H1 (cell line): ENCODE data around the gene RCC1.

ENCODE experiments used
- ASH2L ChIP-seq: fragments of 200-600, 300-600 bp; sonication (generic); IDR thresholded peaks from one replicate; pipeline ENCODE4 v1.7.1; 2017; ENCODE audit warnings: low read length
- CHD2 ChIP-seq: IDR thresholded peaks from 2 replicates; pipeline ENCODE4 v1.6.1; 2012; ENCODE audit warnings: low read length, improper control_type of control experiment
- CTCF ChIP-seq, 3 experiments: IDR thresholded peaks; 1 replicate in 2 of 3; 2 replicates in 1 of 3; pipeline versions ENCODE4 v1.5.1 to v1.6.1; 2011; ENCODE audit warnings: low read length in 3 of 3, mild to moderate bottlenecking in 3 of 3, inconsistent platforms in 2 of 3, low read depth in 1 of 3, moderate library complexity in 1 of 3; ENCODE audit not compliant: insufficient read depth in 1 of 3; ENCODE audit errors: control extremely low read depth in 1 of 3
- EGR1 ChIP-seq: IDR thresholded peaks from 2 replicates; pipeline ENCODE4 v1.6.1; 2011; ENCODE audit warnings: low read depth, low read length, borderline replicate concordance
- HDAC2 ChIP-seq, 2 experiments: fragments of 300-600 bp in 1 of 2; sonication (generic) in 1 of 2; IDR thresholded peaks; 2 replicates each; pipeline ENCODE4 v1.6.1; 2011 to 2012; ENCODE audit warnings: low read depth in 2 of 2, low read length in 2 of 2, mild to moderate bottlenecking in 2 of 2, moderate library complexity in 2 of 2, borderline replicate concordance in 1 of 2, inconsistent platforms in 1 of 2
- JUN ChIP-seq: IDR thresholded peaks from 2 replicates; pipeline ENCODE4 v1.6.1; 2011; ENCODE audit warnings: low read depth, mild to moderate bottlenecking, improper control_type of control experiment, low read length
- KDM1A ChIP-seq: fragments of 200-600, 300-600 bp; sonication (generic); IDR thresholded peaks from 2 replicates; pipeline ENCODE4 v1.7.1; 2016; ENCODE audit warnings: mild to moderate bottlenecking, low read length, borderline replicate concordance
- POLR2A ChIP-seq, 2 experiments: IDR thresholded peaks; 1 replicate in 1 of 2; 2 replicates in 1 of 2; pipeline ENCODE4 v1.6.1; 2011; ENCODE audit warnings: low read depth in 2 of 2, low read length in 2 of 2, mild to moderate bottlenecking in 2 of 2; ENCODE audit errors: control extremely low read depth in 1 of 2
- POLR2AphosphoS5 ChIP-seq: IDR thresholded peaks from 2 replicates; pipeline ENCODE4 v1.6.1; 2011; ENCODE audit warnings: low read depth, low read length
- RNF2 ChIP-seq: fragments of 200-900, 300-1000 bp; sonication (generic); IDR thresholded peaks from 2 replicates; pipeline ENCODE4 v1.7.1; 2016; ENCODE audit warnings: borderline replicate concordance, low read depth, mild to moderate bottlenecking, antibody characterized with exemption, low read length; ENCODE audit not compliant: poor library complexity, severe bottlenecking; ENCODE audit errors: missing control alignments
- SIN3A ChIP-seq, 2 experiments: IDR thresholded peaks in 1 of 2; conservative IDR thresholded peaks in 1 of 2; 2 replicates each; pipeline ENCODE4 v1.6.1; 2011 to 2012; ENCODE audit warnings: low read length in 2 of 2, improper control_type of control experiment in 1 of 2, low read depth in 1 of 2, mild to moderate bottlenecking in 1 of 2

- TF ChIP-seq EGR1 = no peak
- no peak for TF ChIP-seq POLR2A (IDR thresholded peaks at IDR 0.05; ENCODE audit: control extremely low read depth in 1 of 2, low read depth in 2 of 2, low read length in 2 of 2)
- no peak for TF ChIP-seq HDAC2 (IDR thresholded peaks at IDR 0.05; ENCODE audit: borderline replicate concordance in 1 of 2, low read depth in 2 of 2, low read length in 2 of 2)
- TF ChIP-seq JUN = no peak
- TF ChIP-seq CHD2 = no peak
- TF ChIP-seq CTCF (IDR thresholded peaks at IDR 0.05; ENCODE audit: control extremely low read depth in 1 of 3, insufficient read depth in 1 of 3, low read depth in 1 of 3, low read length in 3 of 3) = peak; percentile 20 to 36 (median 30); a peak in 3 of 4 replicates
- no peak for TF ChIP-seq SIN3A (conservative IDR thresholded peaks at IDR 0.05 in 1 of 2, IDR thresholded peaks at IDR 0.05 in 1 of 2; ENCODE audit: low read depth in 1 of 2, low read length in 2 of 2)
- TF ChIP-seq ASH2L = no peak
- no peak for TF ChIP-seq KDM1A
- no peak for TF ChIP-seq POLR2AphosphoS5
- TF ChIP-seq RNF2 = no peak
Observed at GRCh38 chr1:28540651-28541050, 34.8 kb downstream of the RCC1 start.
